SU-DHL-6 (cell line): ENCODE data around the gene XYLT1.

Source experiments
- EZH2phosphoT487 ChIP-seq: fragments of 200-600 bp; sonication (generic), shearing (Covaris generic); conservative IDR thresholded peaks from 2 replicates; pipeline ENCODE4 v1.6.1; 2018; ENCODE audit warnings: mild to moderate bottlenecking, antibody characterized with exemption, low read length, moderate library complexity, mixed read lengths
- TF ChIP-seq, protein P1 (sequence below): fragments of 200-600 bp; sonication (generic); IDR thresholded peaks from one replicate; pipeline ENCODE4 v1.5.1; 2017; ENCODE audit warnings: antibody characterized with exemption, mild to moderate bottlenecking, low read length, moderate library complexity; ENCODE audit not compliant: insufficient read depth, poor library complexity, severe bottlenecking

DNA sequence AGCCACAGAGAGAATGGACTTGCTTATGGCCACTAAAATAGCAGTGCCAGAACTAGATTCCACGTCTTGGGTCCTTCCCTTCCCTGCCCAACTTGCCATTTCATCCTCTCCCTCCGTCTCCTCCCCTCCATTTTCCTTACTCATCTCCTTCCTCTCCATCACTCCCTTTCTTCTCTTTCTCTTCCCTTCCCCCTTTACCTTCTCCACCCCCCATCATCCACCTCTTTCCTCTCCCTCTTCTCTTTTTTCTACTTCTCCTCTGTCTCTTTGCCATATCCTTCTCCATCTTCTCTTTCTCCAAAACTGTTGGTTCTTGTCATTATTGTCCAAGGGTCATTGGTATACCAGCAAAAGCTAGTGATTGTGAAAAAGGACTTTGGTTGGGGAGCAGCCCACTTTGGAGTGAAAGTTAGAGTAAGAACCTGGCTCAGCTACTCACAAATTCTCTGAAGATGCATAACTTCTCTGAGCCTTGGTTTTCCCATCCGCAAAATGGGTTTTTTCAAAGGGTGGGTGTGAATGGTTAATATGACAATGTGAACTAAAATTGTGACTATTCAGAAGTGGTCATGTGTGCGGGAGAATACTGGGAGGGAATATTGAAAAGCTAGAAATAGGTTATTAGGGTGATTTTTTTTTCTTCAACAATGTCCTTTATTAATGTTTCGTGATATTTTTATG is 393.8 kb downstream of the XYLT1 start:
- TF ChIP-seq, protein P1, sequence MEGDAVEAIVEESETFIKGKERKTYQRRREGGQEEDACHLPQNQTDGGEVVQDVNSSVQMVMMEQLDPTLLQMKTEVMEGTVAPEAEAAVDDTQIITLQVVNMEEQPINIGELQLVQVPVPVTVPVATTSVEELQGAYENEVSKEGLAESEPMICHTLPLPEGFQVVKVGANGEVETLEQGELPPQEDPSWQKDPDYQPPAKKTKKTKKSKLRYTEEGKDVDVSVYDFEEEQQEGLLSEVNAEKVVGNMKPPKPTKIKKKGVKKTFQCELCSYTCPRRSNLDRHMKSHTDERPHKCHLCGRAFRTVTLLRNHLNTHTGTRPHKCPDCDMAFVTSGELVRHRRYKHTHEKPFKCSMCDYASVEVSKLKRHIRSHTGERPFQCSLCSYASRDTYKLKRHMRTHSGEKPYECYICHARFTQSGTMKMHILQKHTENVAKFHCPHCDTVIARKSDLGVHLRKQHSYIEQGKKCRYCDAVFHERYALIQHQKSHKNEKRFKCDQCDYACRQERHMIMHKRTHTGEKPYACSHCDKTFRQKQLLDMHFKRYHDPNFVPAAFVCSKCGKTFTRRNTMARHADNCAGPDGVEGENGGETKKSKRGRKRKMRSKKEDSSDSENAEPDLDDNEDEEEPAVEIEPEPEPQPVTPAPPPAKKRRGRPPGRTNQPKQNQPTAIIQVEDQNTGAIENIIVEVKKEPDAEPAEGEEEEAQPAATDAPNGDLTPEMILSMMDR = no peak
- TF ChIP-seq EZH2phosphoT487 = no peak
